HG03175 (cell line): ENCODE measurements around the gene TIMM17A.

Experiments used
- ATAC-seq: cut with Tn5 transposase; IDR thresholded peaks from one replicate; pipeline ENCODE4 v1.9.1; 2021; ENCODE audit warnings: mild to moderate bottlenecking, moderate library complexity; ENCODE audit not compliant: unreplicated experiment

TIMM17A gene

DNA sequence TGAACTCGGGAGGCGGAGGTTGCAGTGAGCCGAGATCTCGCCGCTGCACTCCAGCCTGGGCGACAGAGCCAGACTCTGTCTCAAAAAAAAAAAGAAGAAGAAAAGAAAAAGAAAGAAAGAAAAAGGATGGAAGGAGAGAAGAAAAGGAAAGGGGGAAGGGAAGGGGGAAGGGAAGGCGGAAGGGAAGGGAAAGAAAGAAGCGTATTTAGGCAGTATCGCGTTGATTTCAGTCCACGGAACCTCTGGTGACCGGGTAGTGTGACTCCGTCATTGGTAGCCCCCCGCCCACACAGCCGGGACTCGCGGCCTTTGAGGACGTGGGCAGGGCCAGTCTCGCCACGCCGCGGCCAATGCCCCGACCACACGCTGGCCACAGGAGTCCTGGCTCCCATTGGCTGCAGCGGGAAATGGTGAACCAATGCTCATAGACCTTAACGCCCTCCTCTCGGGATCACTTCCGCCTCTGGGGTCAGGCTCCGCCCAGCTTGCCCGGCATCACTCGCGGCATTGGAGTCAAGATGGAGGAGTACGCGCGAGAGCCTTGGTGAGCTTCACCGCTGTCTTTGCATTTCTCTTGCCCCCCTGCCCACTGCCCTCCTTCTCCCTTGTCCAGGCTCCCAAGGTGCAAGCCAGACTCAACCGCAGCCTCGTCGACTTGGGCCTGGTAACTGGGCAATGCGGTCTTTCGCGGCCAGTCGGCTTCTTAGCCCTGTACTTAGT lies at the start of gene TIMM17A:
Gene TIMM17A, plus strand, starts transcription at position 495 of the 720 bp plus-strand sequence. Its CDS starts 24 bp downstream, at position 519.
- ATAC-seq = peak; percentile 100

DNA sequence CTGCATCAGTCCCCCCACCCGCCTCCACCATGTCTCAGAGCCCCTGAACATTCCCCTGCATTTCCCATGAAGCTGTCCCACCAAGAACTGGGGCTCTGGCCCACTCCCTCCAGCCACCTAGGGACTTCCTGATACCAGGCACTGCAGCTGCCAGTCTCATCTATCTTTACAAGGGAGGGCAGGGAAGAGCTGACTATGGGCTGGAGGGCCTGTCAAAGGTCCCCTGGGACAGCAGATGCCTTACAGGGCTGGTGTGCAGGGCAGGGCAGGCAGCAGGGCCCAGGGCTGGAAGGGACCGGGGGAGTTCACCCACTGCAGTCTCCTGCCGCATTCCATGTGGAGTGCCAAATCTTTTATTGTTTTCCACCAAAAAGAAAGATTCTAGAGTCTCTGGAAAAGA lies 49.0 kb upstream of the TIMM17A start:
- ATAC-seq = no peak

GRCh38 chr1:201907621-201908020 lies 47.7 kb upstream of the TIMM17A start:
- no peak for ATAC-seq

- ATAC-seq = no peak
Observed at GRCh38 chr1:201911826-201912571, 43.3 kb upstream of the TIMM17A start.

- ATAC-seq = no peak
Observed at GRCh38 chr1:201912832-201913231, 42.5 kb upstream of the TIMM17A start.

- no peak for ATAC-seq
Observed at GRCh38 chr1:201914456-201915235, 40.7 kb upstream of the TIMM17A start.

DNA sequence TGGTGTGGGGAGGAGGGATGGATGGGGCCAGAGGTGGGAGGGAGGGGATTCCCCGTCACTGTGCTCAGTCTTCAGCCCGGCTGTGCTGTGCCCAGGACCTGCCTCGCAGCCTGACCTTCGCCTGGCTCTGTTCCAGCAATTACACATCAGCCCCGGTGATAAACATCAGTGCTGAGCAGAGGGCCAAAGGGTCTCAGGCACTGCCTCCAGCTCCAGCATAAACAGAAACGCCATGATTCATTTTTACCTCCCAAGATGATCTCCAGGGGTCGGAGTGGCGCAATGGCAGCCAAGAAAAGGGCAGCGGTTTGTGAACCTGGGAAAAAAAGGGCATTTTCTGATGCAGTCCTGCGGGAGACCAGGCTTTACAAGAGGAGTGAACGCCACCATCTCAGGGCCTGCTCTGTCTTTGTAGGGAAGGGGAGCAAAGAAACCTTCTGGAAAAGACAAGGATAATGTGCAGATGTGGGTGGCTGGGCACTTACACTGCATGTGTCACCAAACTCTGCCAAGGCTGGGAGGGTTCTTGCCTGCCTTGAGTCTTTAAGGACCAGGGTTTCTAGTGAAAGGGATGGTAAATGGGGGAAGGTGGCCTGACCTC lies 38.6 kb upstream of the TIMM17A start:
- no peak for ATAC-seq

- no peak for ATAC-seq
Observed at GRCh38 chr1:201917362-201918033, 37.8 kb upstream of the TIMM17A start.

GRCh38 chr1:201918343-201918742 lies 37.0 kb upstream of the TIMM17A start:
- ATAC-seq = no peak

- ATAC-seq = no peak
Observed at GRCh38 chr1:201921952-201922558, 33.2 kb upstream of the TIMM17A start.

GRCh38 chr1:201925301-201925567 lies 30.1 kb upstream of the TIMM17A start:
- no peak for ATAC-seq

GRCh38 chr1:201925981-201926645 lies 29.2 kb upstream of the TIMM17A start:
- ATAC-seq = no peak

GRCh38 chr1:201928266-201928665 lies 27.0 kb upstream of the TIMM17A start:
- no peak for ATAC-seq

DNA sequence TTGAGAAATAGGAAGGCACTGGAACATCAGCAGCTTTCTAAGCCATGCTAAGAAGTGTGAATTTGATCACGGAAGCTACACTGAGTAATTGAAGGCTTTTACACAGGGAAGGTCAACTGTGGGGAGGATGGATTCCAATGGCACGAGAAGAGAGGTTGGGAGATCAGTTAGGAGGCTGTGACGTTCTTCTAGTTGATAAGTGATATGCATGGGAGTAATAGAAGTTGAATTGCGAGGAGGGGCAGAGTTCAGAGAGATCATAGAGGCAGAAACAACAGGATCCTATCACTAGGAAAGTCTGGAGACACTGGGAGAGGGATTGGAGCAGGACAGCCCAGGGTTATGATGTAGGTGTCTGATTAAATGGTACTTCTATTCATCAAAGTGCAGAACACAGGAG lies 25.2 kb upstream of the TIMM17A start:
- no peak for ATAC-seq

DNA sequence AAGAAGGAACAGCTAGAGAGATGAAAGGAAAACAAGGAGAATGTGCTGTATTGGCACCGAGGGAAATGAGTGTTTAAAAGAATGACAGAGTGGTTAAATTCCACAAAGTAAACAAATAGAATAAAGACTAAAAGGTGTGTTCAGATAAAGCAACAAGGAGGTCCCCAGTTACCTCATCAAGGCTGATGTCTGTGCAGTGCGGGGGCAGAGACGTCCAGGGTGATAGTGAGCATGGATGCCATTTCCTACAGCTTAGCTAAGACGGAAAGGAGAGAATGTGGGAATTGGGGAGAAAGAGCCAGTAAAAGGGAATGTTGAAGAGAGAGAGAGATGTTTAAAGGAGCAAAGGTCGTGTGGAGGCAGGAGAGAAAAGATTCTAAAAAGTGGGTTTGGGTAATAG lies 24.5 kb upstream of the TIMM17A start:
- ATAC-seq = no peak

DNA sequence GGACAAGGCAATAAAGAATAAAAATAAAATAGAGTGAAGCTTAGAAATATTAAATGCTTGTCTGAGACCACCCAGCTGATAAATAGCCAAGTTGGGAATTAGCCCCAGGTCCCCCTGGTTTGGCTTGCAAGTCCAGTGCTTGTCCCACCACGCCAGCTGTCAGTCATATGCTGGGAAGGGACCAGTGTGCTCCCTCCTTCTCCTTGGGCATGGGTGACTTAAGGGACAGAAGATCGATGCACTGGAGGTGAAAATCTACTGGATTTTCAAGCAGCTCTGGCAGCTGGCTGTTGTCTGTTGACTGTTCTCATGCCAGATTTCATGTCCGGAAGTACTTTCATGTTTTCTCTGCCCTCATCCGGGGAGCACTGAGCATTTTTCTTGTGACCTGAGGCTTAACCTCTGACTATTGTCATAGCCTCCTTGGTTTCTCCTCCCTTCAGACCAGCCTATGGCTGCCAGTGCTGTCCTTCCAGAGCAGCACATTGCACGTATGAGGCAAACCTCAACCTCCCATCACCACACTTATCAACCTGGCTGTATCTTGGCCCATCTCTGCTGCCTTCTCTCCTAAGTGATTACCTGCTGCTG lies 21.4 kb upstream of the TIMM17A start:
- ATAC-seq = no peak

- no peak for ATAC-seq
Observed at GRCh38 chr1:201937624-201938213, 17.6 kb upstream of the TIMM17A start.

DNA sequence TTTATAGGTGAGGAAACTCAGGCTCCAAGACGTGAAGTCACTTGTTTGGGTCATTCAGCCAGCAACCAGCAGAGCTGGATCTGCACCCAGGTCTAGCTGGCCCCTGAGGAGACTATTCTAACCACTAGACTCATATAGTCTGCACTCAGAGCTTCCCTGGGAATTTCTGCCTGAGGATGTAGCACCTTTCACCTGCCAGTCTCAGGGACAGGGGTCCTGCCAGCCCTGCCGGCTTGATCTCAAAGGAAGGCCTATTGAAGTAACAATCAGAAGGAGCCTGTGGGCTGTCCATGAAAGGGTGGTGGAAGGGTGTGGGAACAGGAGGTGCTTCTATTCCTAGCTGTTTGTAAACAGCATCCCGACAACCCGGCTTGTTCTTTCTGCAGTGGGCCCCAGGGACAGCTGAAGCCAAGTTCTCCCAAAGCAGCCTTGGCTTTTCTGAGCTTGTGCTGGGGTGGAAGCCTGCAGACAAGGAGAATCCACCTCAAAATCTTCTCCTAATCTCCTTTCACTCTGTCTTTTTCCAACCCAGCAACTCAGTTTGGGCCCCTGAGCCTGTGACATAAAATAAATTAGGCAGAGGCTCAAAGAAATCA lies 16.8 kb upstream of the TIMM17A start:
- ATAC-seq = no peak

DNA sequence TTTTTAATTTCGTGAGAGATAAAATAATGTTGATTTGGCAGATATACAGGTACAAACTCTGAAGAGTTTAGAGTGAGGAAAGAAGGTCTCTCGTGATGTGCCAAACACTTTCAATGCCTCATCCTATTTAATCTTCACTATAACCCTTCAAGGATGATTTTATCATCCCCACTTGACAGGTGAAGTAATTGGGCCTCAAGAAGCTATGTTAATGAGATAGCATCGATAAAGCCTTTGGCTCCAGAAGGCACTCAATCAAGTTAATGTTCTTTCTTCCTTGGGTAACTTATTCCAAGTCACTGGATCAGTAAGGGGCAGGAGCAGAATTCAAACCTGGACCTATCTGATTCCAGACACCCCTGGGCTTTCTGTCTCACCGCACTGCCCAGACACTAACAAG lies 16.2 kb upstream of the TIMM17A start:
- no peak for ATAC-seq
